ENCODE results near the gene APBB3.

Gene APBB3

DNA sequence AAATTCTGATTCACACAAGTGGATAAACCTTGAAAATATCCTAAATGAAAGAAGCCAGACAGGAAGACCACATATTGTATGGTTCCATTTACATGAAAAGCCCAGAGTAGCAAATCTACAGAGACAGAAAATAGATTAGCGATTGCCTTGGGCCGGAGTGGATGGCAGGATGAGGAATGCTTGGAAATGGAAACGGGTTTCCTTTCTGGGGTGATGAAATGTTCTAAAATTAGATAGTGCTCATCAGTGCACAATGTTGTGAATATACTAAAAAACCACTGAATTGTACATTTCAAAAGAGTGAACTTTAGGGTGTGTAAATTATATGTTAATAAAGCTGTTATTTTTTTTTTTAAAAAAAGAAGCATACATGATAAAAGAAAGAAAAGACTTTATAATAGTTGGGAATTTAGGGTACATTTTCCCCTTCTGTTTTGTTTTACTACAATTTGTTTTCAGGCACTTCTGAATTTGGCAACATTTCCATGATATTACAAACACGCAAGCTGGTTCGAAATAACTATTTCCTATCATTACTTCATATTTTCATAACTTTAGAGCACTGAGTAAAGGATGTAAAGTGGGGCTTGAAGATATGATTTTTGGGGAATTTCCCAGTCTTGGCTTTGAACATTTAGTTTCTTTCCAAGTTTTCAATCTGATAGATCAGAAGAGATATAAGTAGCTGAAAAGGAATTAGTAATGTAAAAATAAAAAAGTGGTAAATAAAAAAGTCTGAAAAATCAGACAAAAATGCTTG, 24.1 kb upstream of the APBB3 start:
- no peaks in the 10 kb centered on the region for H3K9me3 ChIP-seq (ENCODE audit: control insufficient read depth, insufficient read depth, low read depth, low read length)
- no peaks in the 10 kb centered on the region for H3K36me3 ChIP-seq (ENCODE audit: control insufficient read depth in 2 of 2, insufficient read depth in 1 of 2, low read length in 2 of 2)
- no peak overlapping the region for H3K27ac ChIP-seq (ENCODE audit: extremely low read depth, low read depth, low read length)
- POLR2A ChIA-PET, result no interaction called here
- CTCF ChIA-PET, result interaction anchor here (0.8 to 1.5 kb wide), 2 partner anchors 12 to 13 kb away, joined by 4 read pairs; no protein-coding TSS in a partner anchor
- no peak overlapping the region for H3K4me3 ChIP-seq (ENCODE audit: low read depth, low read length)
- H3K4me1 ChIP-seq (ENCODE audit: control insufficient read depth, insufficient read depth, low read length), result no peaks in the 10 kb centered on the region
- no peak for TF ChIP-seq KLF16 (tag by site-specific recombination; IDR thresholded peaks at IDR 0.05)
- TF ChIP-seq ZFP3 (tag by site-specific recombination; IDR thresholded peaks at IDR 0.05; ENCODE audit: low read depth), result no peak
- no peak for TF ChIP-seq ZBTB21 (tag by site-specific recombination; IDR thresholded peaks at IDR 0.05)
- TF ChIP-seq, protein P1, sequence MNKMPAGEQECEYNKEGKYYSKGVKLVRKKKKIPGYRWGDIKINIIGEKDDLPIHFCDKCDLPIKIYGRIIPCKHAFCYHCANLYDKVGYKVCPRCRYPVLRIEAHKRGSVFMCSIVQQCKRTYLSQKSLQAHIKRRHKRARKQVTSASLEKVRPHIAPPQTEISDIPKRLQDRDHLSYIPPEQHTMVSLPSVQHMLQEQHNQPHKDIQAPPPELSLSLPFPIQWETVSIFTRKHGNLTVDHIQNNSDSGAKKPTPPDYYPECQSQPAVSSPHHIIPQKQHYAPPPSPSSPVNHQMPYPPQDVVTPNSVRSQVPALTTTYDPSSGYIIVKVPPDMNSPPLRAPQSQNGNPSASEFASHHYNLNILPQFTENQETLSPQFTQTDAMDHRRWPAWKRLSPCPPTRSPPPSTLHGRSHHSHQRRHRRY (tag by site-specific recombination; IDR thresholded peaks at IDR 0.05), result no peak
- no peak for TF ChIP-seq GLI4 (tag by site-specific recombination; IDR thresholded peaks at IDR 0.05)

DNA sequence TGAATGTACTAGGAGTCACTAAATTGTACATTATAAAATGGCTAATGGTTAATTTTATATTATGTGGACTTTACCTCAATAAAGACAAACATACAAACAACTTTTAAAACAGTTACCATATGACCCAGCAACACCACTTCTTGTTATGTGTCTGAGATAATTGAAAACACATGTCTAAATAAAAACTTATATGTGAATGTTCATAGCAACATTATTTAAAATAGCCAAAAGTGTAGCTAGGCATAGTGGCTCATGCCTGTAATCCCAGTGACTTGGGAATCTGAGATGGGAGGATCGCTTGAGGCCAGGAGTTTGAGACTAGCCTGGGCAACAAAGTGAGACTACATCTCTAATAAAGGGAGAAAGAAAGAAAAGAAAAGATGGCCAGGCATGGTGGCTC, 23.1 kb upstream of the APBB3 start:
- ChIA-PET CTCF (no interaction called here), POLR2A (no interaction called here)
- no peaks in the 10 kb centered on the region for H3K36me3 ChIP-seq (ENCODE audit: control insufficient read depth in 2 of 2, insufficient read depth in 1 of 2, low read length in 2 of 2)
- H3K4me3 ChIP-seq (ENCODE audit: low read depth, low read length), result no peak overlapping the region
- no peaks in the 10 kb centered on the region for H3K4me1 ChIP-seq (ENCODE audit: control insufficient read depth, insufficient read depth, low read length)
- no peaks in the 10 kb centered on the region for H3K9me3 ChIP-seq (ENCODE audit: control insufficient read depth, insufficient read depth, low read depth, low read length)
- no peak overlapping the region for H3K27ac ChIP-seq (ENCODE audit: extremely low read depth, low read depth, low read length)
- no peak for TF ChIP-seq REPIN1 (tag by site-specific recombination; IDR thresholded peaks at IDR 0.05; ENCODE audit: low read depth)
- no peak for TF ChIP-seq GLIS1 (tag by site-specific recombination; IDR thresholded peaks at IDR 0.05)
- no peak for TF ChIP-seq ZIC2 (tag by site-specific recombination; IDR thresholded peaks at IDR 0.05)
- TF ChIP-seq, protein P2, sequence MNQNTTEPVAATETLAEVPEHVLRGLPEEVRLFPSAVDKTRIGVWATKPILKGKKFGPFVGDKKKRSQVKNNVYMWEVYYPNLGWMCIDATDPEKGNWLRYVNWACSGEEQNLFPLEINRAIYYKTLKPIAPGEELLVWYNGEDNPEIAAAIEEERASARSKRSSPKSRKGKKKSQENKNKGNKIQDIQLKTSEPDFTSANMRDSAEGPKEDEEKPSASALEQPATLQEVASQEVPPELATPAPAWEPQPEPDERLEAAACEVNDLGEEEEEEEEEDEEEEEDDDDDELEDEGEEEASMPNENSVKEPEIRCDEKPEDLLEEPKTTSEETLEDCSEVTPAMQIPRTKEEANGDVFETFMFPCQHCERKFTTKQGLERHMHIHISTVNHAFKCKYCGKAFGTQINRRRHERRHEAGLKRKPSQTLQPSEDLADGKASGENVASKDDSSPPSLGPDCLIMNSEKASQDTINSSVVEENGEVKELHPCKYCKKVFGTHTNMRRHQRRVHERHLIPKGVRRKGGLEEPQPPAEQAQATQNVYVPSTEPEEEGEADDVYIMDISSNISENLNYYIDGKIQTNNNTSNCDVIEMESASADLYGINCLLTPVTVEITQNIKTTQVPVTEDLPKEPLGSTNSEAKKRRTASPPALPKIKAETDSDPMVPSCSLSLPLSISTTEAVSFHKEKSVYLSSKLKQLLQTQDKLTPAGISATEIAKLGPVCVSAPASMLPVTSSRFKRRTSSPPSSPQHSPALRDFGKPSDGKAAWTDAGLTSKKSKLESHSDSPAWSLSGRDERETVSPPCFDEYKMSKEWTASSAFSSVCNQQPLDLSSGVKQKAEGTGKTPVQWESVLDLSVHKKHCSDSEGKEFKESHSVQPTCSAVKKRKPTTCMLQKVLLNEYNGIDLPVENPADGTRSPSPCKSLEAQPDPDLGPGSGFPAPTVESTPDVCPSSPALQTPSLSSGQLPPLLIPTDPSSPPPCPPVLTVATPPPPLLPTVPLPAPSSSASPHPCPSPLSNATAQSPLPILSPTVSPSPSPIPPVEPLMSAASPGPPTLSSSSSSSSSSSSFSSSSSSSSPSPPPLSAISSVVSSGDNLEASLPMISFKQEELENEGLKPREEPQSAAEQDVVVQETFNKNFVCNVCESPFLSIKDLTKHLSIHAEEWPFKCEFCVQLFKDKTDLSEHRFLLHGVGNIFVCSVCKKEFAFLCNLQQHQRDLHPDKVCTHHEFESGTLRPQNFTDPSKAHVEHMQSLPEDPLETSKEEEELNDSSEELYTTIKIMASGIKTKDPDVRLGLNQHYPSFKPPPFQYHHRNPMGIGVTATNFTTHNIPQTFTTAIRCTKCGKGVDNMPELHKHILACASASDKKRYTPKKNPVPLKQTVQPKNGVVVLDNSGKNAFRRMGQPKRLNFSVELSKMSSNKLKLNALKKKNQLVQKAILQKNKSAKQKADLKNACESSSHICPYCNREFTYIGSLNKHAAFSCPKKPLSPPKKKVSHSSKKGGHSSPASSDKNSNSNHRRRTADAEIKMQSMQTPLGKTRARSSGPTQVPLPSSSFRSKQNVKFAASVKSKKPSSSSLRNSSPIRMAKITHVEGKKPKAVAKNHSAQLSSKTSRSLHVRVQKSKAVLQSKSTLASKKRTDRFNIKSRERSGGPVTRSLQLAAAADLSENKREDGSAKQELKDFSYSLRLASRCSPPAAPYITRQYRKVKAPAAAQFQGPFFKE (tag by site-specific recombination; IDR thresholded peaks at IDR 0.05; ENCODE audit: borderline replicate concordance), result no peak
- no peak for TF ChIP-seq ZNF776 (tag by site-specific recombination; IDR thresholded peaks at IDR 0.05; ENCODE audit: borderline replicate concordance)
- no peak for TF ChIP-seq ZNF830 (tag by site-specific recombination; IDR thresholded peaks at IDR 0.05; ENCODE audit: low read depth)
- TF ChIP-seq, protein P3, sequence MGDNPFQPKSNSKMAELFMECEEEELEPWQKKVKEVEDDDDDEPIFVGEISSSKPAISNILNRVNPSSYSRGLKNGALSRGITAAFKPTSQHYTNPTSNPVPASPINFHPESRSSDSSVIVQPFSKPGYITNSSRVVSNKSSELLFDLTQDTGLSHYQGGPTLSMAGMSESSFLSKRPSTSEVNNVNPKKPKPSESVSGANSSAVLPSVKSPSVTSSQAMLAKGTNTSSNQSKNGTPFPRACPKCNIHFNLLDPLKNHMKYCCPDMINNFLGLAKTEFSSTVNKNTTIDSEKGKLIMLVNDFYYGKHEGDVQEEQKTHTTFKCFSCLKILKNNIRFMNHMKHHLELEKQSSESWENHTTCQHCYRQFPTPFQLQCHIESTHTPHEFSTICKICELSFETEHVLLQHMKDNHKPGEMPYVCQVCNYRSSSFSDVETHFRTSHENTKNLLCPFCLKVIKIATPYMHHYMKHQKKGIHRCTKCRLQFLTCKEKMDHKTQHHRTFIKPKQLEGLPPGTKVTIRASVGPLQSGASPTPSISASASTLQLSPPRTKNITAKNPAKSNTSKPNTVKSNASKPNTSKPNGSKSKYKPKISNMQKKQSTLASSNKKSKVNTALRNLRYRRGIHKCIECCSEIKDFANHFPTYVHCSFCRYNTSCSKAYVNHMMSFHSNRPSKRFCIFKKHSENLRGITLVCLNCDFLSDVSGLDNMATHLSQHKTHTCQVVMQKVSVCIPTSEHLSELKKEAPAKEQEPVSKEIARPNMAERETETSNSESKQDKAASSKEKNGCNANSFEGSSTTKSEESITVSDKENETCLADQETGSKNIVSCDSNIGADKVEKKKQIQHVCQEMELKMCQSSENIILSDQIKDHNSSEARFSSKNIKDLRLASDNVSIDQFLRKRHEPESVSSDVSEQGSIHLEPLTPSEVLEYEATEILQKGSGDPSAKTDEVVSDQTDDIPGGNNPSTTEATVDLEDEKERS (tag by site-specific recombination; IDR thresholded peaks at IDR 0.05), result no peak
- no peak for TF ChIP-seq ZNF560 (tag by site-specific recombination; IDR thresholded peaks at IDR 0.05; ENCODE audit: borderline replicate concordance)
- TF ChIP-seq ZNF792 (tag by site-specific recombination; IDR thresholded peaks at IDR 0.05), result no peak
- no peak for TF ChIP-seq ZNF335 (tag by site-specific recombination; conservative IDR thresholded peaks at IDR 0.05)
- no peak for TF ChIP-seq ZNF555 (tag by site-specific recombination; conservative IDR thresholded peaks at IDR 0.05)
- no peak for TF ChIP-seq ZBTB21 (tag by site-specific recombination; IDR thresholded peaks at IDR 0.05)
- no peak for TF ChIP-seq HOXD13 (CRISPR knock-in tag; IDR thresholded peaks at IDR 0.05; ENCODE audit: borderline replicate concordance)
- TF ChIP-seq KLF1 (tag by site-specific recombination; IDR thresholded peaks at IDR 0.05), result no peak
- no peak for TF ChIP-seq ZNF112 (tag by site-specific recombination; IDR thresholded peaks at IDR 0.05)
- TF ChIP-seq EGR2 (tag by site-specific recombination; IDR thresholded peaks at IDR 0.05; ENCODE audit: low read depth), result no peak
- no peak for TF ChIP-seq ZNF140 (tag by site-specific recombination; IDR thresholded peaks at IDR 0.05)
- TF ChIP-seq ZNF302 (tag by site-specific recombination; IDR thresholded peaks at IDR 0.05; ENCODE audit: low read depth), result no peak
